MG63 (cell line): ENCODE measurements around the gene MMP11. TPM values are rescaled to one million over a fixed set of nuclear protein-coding genes. Genes with fewer than 3 reads are reported as not detected.
A peak's percentile ranks its signal among the peaks of the same experiment; 100 is the strongest.

Experiments used
- DNase-seq: peaks from one replicate; pipeline ENCODE4 v3.0.0-alpha.2; 2020
- H3K27me3 ChIP-seq: fragments of 250-450 bp; sonication (Bioruptor Pico); 2 replicates; pipeline ENCODE4 v1.5.1; 2020; ENCODE audit warnings: mild to moderate bottlenecking, moderate library complexity
- H3K36me3 ChIP-seq: fragments of 250-450 bp; sonication (Bioruptor Pico); 2 replicates; pipeline ENCODE4 v1.5.1; 2020; ENCODE audit warnings: mild to moderate bottlenecking, moderate library complexity
- H3K4me3 ChIP-seq: fragments of 250-450 bp; sonication (Bioruptor Pico); 2 replicates; pipeline ENCODE4 v1.5.1; 2020; ENCODE audit warnings: mild to moderate bottlenecking, moderate library complexity
- H3K9me3 ChIP-seq: fragments of 250-450 bp; sonication (Bioruptor Pico); 2 replicates; pipeline ENCODE4 v1.5.1; 2020; ENCODE audit warnings: mild to moderate bottlenecking, moderate library complexity
- total RNA-seq: library from RNA; depleted of rRNA; stranded (reverse); fragments of >200 nt; shearing (Covaris generic); gene quantifications from 2 replicates; pipeline ENCODE4 v1.2.3, GENCODE V29; 2014; ENCODE audit warnings: low replicate concordance

MMP11 gene
- total RNA-seq, 1 experiment from 2014 or later, result 2.0 TPM

DNA sequence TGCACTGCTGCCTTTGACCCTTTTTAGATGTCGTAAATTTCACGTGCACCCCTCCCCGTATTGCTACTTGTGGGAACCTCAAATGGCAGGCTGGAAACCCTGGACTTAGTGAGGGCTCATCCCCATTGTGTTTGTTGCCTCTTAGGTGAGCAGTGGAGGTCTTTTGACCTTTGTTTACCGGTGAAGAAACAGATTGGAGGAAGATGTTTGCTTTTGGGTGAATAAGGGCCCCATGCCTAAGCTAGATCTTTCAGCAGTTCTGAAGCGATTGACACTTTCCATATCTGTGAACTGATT is 14.9 kb downstream of the MMP11 start:
- peaks cover 18% of the 10 kb centered on the region for H3K36me3 ChIP-seq
- H3K27me3 ChIP-seq, result no peaks in the 10 kb centered on the region
- no peaks in the 10 kb centered on the region for H3K9me3 ChIP-seq
- H3K4me3 ChIP-seq, result peak overlapping the region; percentile 91
- no peak for DNase-seq

DNA sequence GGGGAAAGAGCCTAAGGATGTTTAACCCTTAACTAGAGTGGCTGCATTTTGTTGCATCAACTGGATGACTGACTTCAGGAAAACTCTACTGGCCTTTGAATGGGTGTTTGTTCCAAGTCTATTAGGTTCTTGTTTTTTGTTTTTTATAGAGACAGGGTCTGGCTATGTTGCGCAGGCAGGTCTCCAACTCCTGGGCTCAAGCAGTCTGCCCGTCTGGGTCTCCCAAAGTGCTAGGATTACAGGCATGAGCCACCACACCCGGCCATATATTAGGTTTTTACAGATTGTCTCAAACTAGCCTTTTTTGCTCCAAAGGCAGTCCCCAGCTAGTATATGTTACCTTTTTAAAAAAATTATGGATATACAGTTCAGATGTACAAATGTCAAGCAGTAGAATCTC is 15.3 kb downstream of the MMP11 start:
- Histone ChIP-seq H3K36me3 (peaks cover 21% of the 10 kb centered on the region), H3K9me3 (no peaks in the 10 kb centered on the region), H3K27me3 (no peaks in the 10 kb centered on the region), H3K4me3 (peak overlapping the region; percentile 91)
- no peak for DNase-seq

DNA sequence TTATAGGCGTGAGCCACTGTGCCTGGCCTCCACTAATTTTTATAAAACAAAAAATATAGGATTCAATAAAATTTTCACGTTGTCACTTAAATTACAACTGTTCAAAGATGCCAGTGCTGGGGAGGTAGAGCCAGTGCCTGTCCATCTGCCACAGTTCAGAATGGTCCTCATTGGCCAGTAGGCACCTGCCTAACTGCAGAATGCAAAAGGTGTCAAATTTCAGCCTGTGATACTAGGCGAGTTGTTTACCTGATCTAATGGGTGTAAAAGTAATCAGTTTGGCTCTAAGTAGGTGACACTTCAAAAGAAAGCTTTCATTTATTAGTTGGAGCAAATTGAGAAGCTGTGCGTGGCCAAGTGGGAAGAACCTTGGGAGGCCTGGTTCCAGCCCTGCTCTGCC is 16.5 kb downstream of the MMP11 start:
- H3K4me3 ChIP-seq, result no peak overlapping the region
- H3K27me3 ChIP-seq, result no peaks in the 10 kb centered on the region
- H3K9me3 ChIP-seq, result no peaks in the 10 kb centered on the region
- peaks cover 31% of the 10 kb centered on the region for H3K36me3 ChIP-seq
- no peak for DNase-seq

DNA sequence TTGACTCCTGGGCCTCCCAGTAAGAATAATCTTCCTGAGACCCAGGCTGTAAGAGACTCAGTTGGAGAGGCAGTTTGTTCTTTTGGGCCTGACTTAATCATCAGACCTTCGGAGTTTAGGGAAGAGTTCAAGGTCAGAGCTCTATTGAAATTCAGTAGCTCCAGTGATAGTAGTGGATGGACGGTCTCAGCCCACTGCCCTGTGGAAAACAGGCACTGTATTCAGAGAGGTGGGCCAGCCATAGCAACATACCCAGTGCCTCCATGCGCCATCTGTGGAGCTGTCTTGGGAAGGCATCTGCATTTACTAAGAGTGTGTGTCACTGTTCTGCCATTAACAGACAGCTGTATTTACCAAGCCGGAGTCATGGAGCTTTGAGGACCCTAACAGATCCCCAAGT is 17.0 kb downstream of the MMP11 start:
- Histone ChIP-seq H3K9me3 (no peaks in the 10 kb centered on the region), H3K36me3 (peaks cover 35% of the 10 kb centered on the region), H3K27me3 (no peaks in the 10 kb centered on the region), H3K4me3 (no peak overlapping the region)
- DNase-seq, result no peak

DNA sequence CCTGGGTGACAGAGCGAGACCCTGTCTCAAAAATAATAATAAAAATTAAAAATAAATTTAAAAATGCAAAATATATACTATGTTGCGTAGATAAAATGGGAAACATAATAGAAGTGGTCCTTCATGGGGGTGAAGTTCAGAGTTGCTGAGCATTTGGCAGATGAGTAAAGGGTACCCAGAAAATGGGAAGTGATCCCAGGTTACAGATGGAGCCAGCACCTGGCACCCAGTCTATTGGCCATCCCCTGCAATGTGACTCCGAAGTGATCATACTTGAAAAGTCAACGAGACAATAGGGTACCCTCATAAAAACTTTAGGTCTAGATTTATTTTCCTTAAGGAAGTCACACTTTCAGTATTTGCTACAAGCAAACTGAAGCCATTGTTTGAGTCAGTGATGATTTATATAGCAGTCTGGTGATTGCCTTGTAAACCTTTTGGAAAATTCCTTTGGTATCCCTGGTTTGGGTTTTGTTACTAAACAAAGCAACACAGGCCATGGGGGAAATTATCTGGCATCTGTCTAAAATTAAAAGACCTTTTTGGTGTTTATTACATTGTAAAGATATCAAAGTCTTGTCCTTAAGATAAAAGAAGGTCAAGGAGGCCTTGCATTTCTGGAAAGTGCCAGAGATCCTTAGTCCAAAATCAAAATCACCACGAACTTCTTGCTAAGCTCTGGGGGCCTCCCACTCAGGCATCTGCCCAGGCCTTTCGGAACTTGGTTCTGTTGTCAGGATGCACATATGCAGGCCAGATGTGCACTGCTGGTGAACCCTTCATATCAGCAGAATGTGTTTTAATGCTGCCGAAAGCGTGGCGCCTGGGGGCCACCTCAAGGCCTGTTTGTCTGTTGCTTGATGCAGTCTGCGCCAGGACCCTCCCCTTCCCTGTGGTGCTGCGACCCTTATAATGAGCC is 18.4 kb downstream of the MMP11 start:
- peaks cover 46% of the 10 kb centered on the region for H3K36me3 ChIP-seq
- no peaks in the 10 kb centered on the region for H3K27me3 ChIP-seq

DNA sequence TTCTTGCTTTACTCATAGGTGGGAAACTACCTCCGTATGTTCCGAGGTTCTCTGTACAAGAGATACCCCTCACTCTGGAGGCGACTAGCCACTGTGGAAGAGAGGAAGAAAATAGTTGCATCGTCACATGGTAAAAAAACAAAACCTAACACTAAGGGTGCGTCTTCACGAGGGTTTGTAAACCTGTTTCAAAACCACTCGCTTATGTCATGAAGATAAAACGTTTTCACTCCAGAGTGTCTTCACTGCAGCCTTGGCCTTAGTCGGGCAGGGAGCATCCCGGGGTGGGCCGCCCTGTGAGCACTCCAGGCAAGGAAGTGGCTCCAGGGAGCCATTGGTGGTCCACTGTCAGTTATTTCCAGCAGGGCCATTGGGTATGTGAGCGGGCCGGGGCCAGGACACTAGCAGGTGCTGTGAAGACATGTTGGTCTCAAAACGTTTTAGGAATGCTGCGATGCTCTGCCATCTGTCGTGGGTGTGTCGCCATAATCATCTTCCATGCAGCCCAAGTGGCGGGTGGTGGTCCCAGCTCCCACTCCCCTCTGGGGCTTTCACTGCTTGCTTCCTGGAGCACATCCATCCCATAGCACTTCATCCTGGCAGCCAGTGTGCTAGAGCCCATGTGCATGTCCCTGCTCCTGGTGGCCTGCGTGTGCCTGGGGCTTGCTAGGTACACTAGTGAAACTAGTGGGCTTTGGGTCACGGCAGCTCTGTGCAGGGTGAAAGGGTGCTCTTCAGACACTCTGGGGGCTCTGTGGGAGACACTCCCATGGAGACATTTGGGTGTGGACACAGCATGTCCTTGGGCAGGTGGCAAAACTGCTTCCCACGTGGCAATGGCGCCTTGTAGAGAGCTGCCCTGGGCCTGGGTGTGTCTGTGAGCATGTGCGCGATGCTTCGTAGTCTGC is 19.3 kb downstream of the MMP11 start:
- no peaks in the 10 kb centered on the region for H3K27me3 ChIP-seq
- DNase-seq, result no peak
- peaks cover 52% of the 10 kb centered on the region for H3K36me3 ChIP-seq

More for the DNA sequence above, 18.4 kb downstream of the MMP11 start:
- Histone ChIP-seq H3K9me3 (no peaks in the 10 kb centered on the region), H3K4me3 (no peak overlapping the region)
- DNase-seq, result no peak

DNA sequence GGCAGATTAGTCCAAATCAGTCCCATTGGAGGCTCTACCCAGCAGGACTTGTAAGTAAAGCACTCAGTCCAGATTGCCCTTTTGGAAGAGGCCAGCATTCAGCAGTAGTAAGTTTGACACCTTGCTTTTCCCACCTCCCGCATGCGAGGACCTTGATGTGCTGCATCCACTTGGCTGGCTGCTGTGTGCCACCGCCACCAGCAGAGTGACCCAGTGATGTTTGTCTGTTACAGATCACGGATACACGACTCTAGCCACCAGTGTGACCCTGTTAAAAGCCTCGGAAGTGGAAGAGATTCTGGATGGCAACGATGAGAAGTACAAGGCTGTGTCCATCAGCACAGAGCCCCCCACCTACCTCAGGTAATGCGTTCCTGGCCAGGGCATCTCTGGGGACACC is 20.7 kb downstream of the MMP11 start:
- H3K36me3 ChIP-seq, result peaks cover 58% of the 10 kb centered on the region
- no peak for DNase-seq
- no peaks in the 10 kb centered on the region for H3K27me3 ChIP-seq
- H3K9me3 ChIP-seq, result no peaks in the 10 kb centered on the region
- H3K4me3 ChIP-seq, result no peak overlapping the region

More for the DNA sequence above, 19.3 kb downstream of the MMP11 start:
- H3K4me3 ChIP-seq, result no peak overlapping the region
- H3K9me3 ChIP-seq, result no peaks in the 10 kb centered on the region

DNA sequence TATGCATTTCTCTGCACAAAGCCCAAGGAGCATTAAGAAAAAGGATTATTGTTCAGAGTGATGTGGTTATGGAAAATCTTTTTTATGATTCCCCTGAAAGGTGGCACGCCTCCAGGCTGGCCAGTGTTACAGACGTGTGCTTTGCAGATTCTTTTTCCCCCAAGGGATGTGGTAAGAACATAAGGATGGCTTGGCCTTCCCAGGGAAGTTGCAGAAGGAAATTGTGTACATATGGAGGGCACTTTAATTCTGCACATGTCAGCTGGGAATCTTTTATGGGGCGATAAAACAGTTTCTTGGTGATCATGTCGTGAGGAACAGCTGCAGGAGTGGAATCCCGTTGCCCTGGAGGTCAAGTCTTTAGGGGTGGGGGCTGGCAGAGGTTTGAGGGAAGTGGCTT is 23.8 kb downstream of the MMP11 start:
- H3K36me3 ChIP-seq, result peaks cover 53% of the 10 kb centered on the region
- H3K27me3 ChIP-seq, result no peaks in the 10 kb centered on the region
- no peak for DNase-seq
- no peaks in the 10 kb centered on the region for H3K9me3 ChIP-seq
- no peak overlapping the region for H3K4me3 ChIP-seq

DNA sequence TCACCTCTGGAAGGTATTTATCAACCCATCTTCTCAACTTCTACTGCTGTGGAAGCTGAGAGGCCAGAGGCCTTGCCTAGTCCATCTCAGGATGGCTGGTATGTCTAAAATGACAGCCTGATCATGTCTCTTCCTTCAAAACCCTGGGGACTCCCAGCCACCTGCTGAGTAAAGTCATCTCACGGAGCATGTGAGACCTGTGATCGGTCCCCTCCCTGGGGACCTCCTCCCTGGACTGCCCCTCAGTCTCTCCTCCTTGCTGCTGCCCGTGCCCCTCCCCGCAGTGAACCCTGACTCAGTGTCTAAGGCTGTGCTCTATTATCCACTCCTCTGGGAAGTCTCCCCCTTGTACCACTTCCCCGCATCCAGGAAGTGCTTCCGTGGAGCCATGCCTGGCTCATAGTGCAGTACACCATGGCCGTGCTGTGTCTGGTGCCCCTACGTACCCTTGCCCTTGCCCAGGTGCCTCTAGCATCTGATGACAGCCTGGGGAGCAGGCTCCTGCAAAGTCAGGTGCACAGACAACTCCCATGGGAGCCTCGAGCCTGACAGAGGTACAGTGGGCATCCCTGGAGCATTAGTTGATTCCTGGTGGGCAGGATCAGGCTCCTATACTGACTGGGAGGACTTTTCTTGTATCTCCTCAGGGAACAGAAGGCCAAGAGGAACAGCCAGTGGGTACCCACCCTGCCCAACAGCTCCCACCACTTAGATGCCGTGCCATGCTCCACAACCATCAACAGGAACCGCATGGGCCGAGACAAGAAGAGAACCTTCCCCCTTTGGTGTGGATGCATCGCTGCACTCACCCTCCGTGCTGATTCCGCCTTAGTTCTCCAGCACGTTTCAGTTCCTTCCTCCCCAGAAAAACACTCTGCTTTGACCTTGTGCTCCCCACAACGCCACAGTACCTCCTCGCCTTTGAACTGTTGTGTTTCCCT is 27.9 kb downstream of the MMP11 start:
- H3K4me3 ChIP-seq, result no peak overlapping the region
- peaks cover 43% of the 10 kb centered on the region for H3K36me3 ChIP-seq
- no peaks in the 10 kb centered on the region for H3K9me3 ChIP-seq
- DNase-seq, result no peak
- no peaks in the 10 kb centered on the region for H3K27me3 ChIP-seq

DNA sequence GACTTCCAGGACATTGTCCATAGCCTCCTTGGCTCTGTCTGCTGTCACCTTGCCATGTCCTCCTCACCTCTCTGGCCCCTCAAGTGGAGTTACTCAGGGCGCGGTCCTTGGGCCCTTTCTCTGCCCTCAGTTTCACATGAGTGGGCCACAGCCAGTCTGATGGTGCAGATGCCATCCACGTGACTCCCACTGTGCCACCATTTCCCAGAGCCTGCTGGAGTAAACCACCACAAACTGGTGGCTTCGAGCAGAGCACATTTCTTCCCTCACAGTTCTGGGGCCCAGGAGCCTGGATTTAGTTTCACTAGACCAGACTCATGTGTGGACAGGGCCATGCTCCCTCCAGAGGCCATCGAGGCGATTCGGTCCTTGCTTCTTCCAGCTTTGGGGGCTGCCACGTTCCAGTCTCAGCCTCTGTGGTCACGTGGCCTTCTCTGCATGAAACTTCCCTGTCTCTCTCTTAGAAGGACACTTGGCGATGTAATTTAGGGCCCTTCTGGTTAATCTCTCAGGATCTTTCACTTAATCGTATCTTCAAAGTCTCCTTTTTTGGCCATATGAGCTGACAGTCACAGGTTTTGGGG is 28.7 kb downstream of the MMP11 start:
- H3K36me3 ChIP-seq, result peaks cover 40% of the 10 kb centered on the region
- H3K9me3 ChIP-seq, result no peaks in the 10 kb centered on the region
- no peaks in the 10 kb centered on the region for H3K27me3 ChIP-seq
- no peak overlapping the region for H3K4me3 ChIP-seq
- no peak for DNase-seq

DNA sequence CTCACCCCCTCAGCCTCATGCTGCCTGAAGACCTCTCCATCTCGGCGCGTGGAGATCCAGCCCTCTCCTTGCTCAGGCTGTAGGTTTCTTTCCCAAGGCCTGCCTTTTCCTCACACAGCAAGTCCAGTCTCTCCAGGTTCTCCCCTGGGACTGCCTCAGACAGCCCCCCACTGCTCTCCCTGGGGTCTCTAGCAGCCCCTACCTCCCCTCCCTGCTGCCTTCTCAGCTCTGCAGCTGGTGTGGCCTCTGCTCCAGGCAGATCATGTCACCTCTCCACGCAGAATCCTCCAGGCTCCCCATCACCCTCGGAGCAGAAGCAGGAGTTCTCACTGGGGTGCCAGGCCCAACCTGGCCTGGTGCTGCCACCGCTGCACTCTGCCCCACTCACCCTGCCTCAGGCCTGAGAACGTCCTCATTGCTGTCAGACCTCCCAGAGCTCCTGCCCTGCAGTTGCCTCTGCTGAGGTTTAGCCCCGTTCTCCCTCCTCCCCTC is 29.3 kb downstream of the MMP11 start:
- Histone ChIP-seq H3K9me3 (no peaks in the 10 kb centered on the region), H3K4me3 (no peak overlapping the region), H3K27me3 (no peaks in the 10 kb centered on the region), H3K36me3 (peaks cover 37% of the 10 kb centered on the region)
- no peak for DNase-seq

DNA sequence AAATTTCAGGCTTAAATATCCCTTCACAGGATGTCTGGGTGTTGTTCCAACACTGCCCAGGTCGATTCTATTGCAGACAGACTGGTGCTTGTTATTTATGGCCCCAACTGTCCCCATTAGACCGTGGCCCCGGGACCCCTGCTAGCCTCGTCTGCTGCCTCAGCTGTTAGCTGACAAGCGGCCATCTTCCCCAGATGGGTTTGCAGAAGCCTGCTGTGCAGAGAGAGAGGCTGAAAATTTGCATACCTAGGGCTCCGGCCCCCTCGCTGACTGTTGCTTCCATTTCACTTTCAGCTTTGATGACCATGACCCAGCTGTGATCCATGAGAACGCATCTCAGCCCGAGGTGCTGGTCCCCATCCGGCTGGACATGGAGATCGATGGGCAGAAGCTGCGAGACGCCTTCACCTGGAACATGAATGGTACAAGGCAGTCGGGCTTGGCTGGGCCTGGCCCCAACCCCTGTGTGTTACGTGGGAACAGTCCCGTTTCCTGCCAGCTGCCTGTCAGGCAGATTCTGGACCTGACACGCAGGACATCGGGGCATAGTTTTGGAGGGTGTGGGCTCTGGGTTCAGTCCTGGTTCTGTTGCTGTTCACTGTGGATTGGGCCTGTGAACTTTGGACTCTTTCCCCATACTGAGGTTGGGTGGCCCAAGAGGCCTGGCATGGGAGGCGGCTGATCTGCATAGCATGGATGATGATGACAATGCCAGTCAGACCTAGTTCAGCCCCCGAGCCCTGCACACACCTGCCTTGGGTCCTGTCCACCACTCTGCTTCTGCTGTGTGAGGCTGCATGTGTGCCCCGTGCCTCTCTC is 30.6 kb downstream of the MMP11 start:
- no peak for DNase-seq
- Histone ChIP-seq H3K27me3 (no peaks in the 10 kb centered on the region), H3K9me3 (no peaks in the 10 kb centered on the region), H3K4me3 (no peak overlapping the region), H3K36me3 (peaks cover 32% of the 10 kb centered on the region)

DNA sequence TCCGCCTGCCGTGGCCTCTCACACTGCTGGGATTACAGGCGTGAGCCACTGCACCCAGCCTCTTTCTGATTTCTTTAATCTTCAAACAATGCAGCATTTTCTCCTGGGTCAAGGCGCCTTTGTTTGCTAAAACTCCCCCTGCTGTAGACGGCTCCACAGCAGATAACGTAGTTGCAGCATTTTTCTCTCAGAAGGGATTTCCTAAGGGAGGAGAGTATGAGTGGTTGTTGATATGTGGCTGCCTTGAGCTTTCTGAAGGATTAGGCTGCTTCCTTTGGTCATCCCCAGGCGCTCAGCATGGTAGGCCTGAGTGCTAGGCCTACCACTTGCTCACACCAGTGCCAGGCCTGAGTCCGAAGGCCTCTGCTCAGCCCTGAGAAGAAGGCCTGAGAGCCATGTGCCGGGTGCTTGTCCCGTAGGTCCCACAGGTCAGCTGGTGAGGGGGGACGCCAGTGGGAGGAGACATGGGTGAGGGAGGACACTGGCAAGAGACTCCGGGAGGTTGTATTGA is 32.2 kb downstream of the MMP11 start:
- H3K36me3 ChIP-seq, result peaks cover 28% of the 10 kb centered on the region
- H3K27me3 ChIP-seq, result no peaks in the 10 kb centered on the region
- H3K9me3 ChIP-seq, result no peaks in the 10 kb centered on the region
- no peak for DNase-seq
- no peak overlapping the region for H3K4me3 ChIP-seq

DNA sequence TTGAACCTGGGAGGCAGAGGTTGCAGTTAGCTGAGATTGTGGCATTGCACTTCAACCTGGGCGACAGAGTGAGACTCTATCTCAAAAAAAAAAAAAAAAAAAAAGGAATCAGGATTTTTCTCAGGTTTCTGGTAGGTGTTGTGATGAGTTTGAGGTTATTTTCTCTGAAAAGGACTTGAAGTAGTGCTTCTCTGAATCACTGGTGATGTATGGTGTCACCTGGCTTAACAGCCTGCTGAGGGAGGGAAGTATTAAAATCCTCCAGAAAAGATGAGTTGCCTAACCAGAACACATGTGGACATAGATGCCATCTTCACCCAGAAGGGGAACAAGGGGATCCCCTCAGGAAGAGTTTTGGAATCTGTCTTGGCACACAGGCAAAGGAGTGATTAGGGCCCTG is 34.2 kb downstream of the MMP11 start:
- Histone ChIP-seq H3K36me3 (peaks cover 31% of the 10 kb centered on the region), H3K27me3 (no peaks in the 10 kb centered on the region), H3K9me3 (no peaks in the 10 kb centered on the region), H3K4me3 (no peak overlapping the region)
- DNase-seq, result no peak

DNA sequence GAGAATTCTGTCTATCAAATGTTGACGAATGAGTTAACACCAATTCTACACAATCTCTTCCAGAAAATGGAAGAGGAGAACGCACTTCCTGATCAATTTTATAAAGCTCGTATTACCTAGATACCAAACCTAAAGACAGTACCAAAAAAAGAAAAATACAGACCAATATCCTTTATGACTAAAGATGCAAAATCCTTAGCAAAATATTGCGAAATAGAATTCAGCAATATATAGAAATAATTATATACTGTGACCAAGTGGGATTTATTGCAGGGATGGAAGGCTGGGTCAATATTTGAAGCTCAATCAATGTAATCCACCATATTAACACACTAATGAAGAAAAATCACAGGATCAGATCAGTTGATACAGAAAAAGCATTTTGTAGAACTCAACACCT is 39.7 kb downstream of the MMP11 start:
- no peaks in the 10 kb centered on the region for H3K9me3 ChIP-seq
- peaks cover 24% of the 10 kb centered on the region for H3K36me3 ChIP-seq
- no peaks in the 10 kb centered on the region for H3K27me3 ChIP-seq
- no peak for DNase-seq
- no peak overlapping the region for H3K4me3 ChIP-seq
